Esophagus muscularis mucosa (tissue), 4 donors: ENCODE results near the gene MAT1A.

Experiments
- CTCF ChIP-seq, 3 experiments: fragments of 200-600 bp in 2 of 3; fragments of 450-650 bp in 1 of 3; sonication (generic) in 2 of 3; IDR thresholded peaks; one replicate each; pipeline ENCODE4 v1.5.1; 2017 to 2019; ENCODE audit warnings: antibody characterized with exemption in 3 of 3, mild to moderate bottlenecking in 2 of 3, moderate library complexity in 1 of 3
- EP300 ChIP-seq: sonication (generic); formaldehyde crosslinking; IDR thresholded peaks from one replicate; pipeline ENCODE4 v1.6.1; 2017; ENCODE audit warnings: antibody characterized with exemption
- POLR2A ChIP-seq: fragments of 450-650 bp; IDR thresholded peaks from one replicate; pipeline ENCODE4 v1.6.1; 2017; ENCODE audit warnings: antibody characterized with exemption, moderate library complexity, mild to moderate bottlenecking, low read depth
- POLR2AphosphoS5 ChIP-seq, 2 donors: sonication (generic); formaldehyde crosslinking; IDR thresholded peaks; one replicate each; pipeline ENCODE4 v1.6.1; 2017; ENCODE audit warnings: antibody characterized with exemption in 2 of 2

GRCh38 chr10:80281784-80282765 is 7.4 kb downstream of the MAT1A start:
- TF ChIP-seq EP300: no peak
- TF ChIP-seq POLR2AphosphoS5 (IDR thresholded peaks at IDR 0.05): no peak
- no peak for TF ChIP-seq POLR2A
- TF ChIP-seq CTCF (IDR thresholded peaks at IDR 0.05): no peak
